ENCODE data around the gene TMEM87B.
"Not testable (repeated sequence)": the region's sequence is repeated elsewhere in the genome, so short reads cannot be mapped to it uniquely, and the experiment has no call there.

The TMEM87B gene

DNA sequence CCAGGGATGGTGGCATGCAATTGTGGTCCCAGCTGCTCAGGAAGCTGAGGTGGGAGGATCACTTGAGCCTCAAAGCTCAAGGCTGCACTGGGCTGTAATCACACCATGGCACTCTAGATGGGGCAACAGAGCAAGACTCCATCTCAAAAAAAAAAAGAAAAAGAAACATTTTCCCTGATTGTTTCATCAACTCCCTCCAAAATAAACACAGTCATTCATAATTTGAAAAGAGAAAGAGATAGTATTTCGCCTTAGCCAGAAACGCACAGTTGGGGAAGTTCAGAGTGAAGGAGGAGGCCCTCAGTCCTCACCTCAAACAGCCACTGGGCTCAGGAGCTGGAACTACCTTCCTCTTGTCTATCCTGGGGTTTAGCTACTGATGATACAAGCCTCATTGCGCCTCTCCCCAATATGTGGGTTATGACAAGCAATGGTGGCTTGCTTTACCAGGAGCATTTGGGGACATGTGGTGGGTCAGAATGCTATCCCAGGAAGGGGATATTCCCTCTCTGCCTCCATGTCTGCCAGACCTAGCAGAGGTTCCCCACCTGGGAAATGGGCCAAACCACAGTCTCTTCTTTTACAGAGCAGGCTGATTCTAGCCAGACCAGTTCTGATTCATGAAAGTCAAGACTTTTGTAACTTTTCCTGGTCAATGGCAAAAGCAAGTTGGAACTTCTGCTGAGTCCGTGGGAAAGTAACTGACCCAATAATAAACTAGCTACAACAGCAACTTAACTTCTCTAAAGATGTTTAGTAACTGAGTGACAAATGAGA, 22.2 kb upstream of the TMEM87B start:
- DNase-seq (ENCODE audit: low spot score), result peak; percentile 82

DNA sequence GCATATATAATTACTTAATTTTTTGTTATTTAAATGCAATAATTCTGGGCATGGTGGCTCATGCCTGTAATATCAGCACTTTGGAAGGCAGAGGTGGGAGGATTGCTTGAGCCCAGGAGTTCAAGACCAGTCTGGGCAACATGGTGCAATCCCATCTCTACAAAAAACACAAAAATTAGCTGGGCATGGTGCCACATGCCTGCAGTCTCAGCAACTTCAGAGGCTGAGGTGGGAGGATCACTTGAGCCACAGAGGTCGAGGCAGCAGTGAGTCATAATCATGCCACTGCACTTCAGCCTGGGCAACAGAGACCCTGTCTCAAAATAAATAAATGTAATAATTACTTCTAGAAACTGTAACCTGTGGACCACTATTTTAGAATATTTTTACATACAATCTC, 21.5 kb upstream of the TMEM87B start:
- DNase-seq (ENCODE audit: low spot score), result peak; percentile 18

DNA sequence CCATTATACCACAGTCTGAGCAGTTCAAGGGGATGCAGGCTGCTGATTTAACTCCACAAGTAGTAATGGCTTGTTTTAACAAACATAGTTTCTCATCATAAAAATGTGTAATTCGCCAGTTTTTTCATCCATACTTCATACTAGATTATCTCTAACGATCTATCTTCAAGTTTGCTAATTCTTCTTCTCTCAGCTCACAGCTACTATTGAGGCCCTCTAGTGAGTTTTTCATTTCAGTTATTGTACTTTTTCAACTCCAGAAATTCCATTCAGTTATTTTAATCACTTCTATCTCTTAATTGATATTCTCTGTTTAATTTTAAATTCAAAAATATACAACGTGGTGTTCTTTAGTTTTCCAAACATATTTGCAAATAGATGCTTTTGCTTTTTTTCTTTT, 20.1 kb upstream of the TMEM87B start:
- no peak for DNase-seq (ENCODE audit: low spot score)

DNA sequence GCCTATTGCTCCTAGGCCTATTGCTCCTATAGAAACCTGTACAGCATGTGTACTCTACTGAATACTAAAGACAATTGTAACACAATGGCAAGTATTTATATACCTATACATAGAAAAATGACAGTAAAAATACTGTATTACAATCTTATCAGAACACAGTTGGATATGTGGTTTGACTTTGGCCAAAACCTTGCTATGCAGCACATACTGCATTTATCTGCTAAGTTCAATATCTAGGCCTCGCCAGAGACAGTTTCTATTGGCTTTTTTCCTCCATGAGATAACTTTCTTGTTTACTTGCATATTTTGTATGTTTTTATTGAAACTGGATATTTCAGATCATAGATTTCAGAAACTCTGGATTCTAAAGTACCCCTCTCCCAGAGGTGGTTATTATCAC, 19.3 kb upstream of the TMEM87B start:
- DNase-seq (ENCODE audit: low spot score), result no peak

DNA sequence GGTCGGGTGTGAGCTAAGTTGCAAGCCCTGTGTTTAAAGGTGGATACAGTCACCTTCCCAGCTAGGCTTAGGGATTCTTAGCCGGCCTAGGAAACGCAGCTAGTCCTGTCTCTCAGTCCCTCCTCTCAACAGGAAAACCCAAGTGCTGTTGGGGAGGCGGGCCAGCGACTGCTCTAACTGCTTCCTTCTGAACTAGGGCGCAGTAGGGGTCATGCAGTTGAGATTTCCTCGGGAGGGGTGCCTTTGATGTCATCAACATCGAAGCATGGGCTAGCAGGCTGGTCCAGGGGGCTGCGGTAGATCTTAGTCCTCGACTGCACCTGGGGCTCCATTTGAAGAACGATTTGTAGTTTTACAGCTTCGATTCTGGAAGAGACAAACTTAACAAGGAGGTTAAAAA, 15.5 kb upstream of the TMEM87B start:
- DNase-seq (ENCODE audit: low spot score), result not testable (repeated sequence)

DNA sequence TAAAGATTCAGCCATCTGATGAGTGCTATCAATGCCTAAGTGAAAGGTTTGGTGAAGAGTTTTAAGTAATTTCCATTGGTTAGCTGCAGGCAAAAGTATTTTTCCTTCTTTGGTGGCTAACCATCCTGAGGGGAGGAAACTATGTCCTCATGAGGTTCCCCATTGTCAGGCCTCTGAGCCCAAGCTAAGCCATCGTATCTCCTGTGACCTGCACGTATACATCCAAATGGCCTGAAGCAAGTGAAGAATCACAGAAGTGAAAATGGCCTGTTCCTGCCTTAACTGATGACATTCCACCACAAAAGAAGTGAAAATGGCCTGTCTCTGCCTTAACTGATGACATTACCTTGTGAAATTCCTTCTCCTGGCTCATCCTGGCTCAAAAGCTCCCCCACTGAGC, 15.0 kb upstream of the TMEM87B start:
- DNase-seq (ENCODE audit: low spot score), result not testable (repeated sequence)

DNA sequence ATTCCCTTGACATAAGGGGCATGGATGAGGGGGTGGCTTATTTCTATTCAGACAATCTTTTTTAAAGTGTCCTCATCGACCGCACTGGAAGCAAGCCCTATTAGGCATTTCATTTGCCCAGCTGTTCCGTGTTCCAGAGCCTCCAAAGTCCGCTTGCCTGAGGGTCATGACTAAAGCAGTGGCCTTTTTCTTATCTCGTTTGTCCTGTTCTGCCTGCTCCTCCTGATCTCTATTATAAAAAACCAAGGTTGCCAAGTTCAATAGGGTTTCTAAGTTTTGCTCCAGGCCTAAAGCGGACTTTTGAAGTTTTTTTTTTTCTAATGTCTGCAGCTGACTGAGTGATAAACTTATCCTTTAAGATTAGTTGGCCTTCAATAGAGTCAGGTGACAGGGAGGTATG, 13.6 kb upstream of the TMEM87B start:
- not testable (repeated sequence) for DNase-seq (ENCODE audit: low spot score)

DNA sequence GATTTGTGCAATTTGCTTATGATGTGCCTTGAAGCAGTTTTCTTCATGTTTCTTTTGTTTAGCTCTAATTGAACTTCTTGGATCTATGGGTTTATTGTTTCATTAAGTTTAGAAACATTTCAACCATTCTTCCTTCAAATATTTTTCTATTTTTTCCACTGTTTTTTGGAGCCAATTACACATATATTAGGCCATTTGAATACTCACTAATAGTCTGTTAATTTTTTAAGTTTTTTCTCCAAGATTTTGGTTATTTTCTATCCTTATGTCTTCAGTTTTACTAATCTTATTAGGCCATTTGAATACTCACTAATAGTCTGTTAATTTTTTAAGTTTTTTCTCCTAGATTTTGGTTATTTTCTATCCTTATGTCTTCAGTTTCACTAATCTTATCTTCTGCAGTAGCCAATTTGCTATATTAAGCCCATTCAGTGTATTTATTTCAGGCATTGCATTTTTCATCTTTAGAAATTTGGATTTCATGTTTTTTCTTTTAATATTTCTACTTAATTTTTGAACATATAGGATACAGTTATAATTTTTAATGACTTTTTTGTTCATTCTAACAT, 9.5 kb upstream of the TMEM87B start:
- no peak for DNase-seq (ENCODE audit: low spot score)

DNA sequence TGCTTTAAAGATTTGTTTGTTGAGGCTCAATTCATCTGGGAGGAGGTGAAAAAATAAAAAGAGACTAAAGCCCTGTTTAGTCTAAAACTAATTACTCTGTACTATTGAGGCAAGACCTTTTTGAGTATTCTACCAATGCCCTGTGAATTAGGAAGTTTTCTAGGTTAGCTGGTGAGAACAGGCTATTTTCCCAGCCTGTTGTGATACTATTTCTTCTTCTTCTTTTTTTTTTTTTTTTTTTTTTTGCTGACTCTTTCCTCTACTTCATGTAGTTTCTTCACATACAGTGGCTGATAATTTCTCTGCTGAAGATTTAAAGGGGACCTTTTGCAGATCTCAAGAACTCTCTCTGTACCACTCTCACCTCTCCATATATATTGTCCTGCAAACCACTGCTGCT, 8.8 kb upstream of the TMEM87B start:
- DNase-seq (ENCODE audit: low spot score), result no peak

DNA sequence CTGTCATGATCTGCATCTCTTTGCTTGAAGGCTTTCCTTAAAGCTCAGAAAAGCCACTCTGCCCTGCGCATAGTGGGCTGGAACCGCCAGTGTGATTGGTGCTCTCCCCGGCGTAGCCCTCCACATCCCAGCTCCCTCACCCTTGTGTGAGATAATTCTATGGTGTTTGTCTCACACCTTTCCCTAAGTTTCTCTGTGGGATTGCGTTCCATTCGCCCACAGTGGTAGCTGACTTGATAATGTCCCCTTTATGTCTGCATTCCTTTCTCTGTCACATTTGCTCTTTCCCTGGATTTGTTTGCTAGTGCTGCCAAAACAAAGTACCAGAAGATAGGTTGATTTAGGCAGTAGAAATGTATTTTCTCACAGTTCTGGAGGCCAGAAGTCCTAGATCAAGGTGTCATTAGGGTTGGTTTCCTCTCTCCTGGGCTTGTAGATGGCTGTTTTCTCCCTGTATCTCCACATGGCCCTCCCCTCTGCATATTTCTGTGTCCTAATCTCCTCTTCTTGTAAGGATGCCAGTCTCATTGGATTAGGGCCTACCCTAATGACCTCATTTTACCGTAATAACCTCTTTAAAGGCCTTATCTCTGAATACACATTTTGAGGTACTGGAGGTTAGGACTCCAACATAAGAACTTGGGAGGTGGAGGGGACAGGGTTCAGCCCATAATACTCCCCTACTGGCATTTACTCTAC, 7.4 kb upstream of the TMEM87B start:
- DNase-seq (ENCODE audit: low spot score), result no peak

DNA sequence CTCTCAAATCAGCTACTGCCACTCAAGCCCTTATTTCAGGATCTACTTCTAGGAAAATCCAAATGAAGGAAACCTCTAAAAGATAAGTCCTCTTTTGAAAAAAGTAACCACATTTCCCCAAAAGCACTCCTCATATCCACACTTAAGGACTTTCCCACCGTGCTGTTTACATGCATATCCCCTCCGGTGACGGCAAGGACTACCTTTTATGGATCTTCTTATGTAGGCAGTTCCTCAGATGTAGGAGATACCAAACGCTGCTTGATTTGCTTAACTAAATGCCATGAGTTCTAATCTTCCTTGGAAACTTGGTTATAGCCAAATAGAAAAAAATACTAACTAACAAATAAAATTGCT, 6.9 kb upstream of the TMEM87B start:
- DNase-seq (ENCODE audit: low spot score), result no peak

DNA sequence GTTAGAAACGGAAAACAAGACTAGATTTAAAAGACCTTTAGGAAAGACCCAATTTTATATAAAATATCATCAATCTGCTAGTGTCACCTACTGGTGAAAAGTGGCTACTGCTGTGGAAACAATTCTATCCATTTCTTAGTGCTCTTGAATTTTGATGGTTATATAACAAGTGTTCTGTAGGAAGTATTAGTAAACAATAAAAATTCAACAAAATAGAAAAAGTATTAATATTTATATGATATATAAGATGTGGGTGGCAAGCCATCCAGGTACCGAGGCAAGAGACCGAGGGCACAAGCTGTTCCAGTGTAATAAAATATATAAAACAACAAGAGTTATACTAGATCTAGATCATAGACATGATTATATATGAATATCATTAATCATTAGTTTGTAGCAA, 6.2 kb upstream of the TMEM87B start:
- DNase-seq (ENCODE audit: low spot score), result peak; percentile 88

DNA sequence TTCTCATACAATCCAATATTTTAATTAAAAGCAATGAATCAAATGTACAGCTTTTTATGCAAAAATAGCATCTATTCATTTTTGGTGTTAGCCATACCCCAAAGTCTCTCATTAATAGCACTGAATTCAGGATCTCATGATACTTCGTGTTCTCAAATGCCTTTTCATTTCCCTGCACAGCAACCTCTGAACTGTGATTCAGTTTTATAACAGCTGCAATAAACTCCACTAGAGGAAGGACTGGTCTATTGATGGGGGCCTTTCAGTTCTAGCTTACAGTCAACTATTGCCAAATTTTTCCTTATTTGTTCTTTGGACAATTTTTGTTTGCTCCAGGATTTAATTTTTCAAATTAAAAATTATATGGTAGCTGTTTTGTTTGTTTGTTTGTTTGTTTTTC, 4.8 kb upstream of the TMEM87B start:
- DNase-seq (ENCODE audit: low spot score), result no peak

DNA sequence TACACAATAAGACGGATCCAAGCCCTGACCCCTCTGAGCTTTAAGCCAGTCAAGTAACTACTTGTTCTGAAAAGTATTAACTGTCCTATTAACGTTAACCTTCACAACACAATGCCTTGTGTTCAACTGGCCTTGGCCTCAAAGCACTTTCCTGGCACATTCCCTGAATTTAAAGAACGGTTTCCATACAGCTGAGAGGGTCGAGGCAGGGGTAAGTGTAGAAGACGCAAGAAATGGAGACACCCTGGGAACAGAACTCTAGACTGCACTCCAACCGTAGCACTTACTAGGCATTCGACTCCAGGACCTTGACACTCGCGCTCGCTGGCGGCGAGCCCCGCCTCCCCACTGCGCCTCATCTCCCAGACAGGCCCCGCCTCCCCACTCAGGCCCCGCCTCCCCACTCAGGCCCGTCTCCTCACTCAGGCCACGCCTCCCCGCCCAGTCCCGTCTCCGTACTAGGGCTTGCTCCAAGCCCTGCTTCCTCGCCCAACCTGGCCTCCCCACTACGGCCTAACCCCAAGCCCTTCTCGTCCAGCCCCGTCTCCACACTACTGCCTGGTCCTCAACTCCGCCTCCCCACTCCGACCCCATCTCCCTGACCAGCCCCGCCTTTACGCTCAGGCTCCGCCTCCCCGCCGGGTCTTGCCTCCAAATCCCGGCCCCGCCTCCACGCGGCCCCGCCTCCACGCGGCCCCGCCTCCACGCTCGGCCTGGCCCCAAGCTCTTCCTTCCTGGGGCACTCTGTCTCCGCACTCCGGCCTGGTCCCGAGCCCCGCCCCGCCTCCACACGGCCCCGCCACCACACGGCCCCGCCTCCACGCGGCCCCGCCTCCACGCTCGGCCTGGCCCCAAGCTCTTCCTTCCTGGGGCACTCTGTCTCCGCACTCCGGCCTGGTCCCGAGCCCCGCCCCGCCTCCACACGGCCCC, 887 bp upstream of the TMEM87B start:
- DNase-seq (ENCODE audit: low spot score), result peak; percentile 94

DNA sequence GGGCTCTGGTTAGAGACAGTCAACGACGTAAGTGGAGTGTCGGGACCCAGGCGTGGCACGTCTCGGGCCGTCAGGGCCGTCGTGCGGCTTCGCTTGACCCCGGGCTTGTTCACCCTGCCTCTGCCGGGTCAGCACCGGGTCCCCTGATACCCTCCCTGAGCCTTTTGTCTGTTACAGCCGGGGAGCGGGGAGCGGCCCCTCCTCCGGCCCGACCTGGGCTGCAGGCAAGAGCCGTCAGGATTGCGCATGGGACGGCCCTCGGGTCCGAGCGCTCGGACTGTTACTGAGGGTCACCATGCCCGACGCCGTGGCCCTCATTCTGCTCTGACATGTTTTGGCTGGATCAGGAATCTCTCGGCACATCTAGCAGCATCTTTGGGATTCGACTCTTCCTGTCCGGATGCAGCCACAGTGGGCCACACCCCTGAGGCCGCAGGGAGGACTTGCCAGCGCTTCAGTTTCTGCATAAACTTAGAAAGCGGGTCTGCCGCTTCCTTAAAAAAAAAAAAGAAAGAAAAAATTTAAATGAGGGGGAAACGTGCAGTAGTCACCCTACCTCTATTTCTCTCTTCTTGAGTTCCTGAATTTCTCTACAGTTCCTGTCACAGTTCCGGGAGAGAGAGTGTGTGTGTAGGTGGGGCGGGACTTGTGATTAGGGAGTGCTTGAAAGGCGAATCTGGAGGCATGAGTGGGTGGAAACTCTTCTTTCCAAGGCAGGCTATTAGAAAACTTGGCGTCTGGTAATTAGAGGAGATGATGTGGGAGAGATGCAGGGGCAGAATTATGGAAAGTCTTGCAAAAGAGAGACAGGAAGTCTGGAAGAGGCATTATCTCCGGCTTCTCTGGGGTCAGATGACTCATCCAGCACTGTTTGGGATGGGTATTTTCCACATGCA, 909 bp downstream of the TMEM87B start:
- DNase-seq (ENCODE audit: low spot score), result peak; percentile 70

DNA sequence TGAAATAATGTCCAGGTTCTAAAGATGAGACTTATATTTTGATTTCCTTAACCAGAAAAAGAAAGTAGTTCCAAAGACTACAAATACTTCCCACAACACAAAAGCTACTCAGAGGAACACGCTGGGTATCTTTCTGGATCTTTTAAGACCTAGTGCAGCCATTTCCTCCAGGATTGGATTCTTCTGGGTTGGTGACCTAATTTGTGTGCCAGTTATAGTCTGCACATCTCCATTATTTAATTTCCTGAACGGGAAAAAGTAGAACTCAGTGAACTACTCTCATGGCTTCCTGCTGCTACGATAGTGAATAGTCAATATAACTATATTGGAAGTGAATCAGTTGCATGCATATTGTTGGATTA, 1.5 kb downstream of the TMEM87B start:
- no peak for DNase-seq (ENCODE audit: low spot score)

DNA sequence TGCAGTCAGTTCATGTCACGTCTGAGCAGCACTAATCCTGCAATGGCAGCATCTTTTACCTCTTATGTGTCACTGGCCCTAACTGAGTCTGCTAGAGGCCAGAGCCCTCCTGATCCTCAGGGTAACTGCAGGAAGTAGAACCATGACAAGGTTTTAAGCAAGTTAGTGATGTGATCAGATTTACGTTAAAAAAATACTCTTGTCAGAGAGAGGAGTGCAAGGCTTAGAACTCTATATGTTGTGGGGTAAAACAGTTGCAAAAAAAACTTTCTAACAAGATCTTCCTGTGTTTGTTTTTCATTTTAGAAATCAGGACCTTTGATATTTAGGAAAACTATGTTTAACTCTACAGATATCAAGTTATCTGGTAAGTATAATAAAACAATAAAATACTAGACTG, 4.6 kb downstream of the TMEM87B start:
- no peak for DNase-seq (ENCODE audit: low spot score)

DNA sequence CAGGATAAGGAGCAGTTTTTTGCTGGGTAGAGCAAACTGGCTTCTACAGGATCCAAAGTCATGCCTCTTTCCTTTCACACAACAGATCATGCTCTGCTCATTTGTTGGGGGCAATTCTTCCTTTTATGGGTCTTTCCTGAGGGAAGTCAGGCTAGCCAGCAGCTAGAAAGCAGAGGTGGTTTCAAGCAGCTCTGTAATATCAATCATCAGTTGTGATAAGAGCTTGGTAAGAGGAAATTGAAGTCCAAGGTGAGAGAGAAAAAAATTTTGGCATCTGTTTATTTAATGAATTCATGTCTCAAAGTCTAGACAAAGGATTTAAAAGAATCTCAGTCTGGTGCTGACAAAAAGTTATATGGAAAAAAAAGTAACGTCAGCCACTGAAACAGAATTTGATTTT, 6.2 kb downstream of the TMEM87B start:
- no peak for DNase-seq (ENCODE audit: low spot score)

DNA sequence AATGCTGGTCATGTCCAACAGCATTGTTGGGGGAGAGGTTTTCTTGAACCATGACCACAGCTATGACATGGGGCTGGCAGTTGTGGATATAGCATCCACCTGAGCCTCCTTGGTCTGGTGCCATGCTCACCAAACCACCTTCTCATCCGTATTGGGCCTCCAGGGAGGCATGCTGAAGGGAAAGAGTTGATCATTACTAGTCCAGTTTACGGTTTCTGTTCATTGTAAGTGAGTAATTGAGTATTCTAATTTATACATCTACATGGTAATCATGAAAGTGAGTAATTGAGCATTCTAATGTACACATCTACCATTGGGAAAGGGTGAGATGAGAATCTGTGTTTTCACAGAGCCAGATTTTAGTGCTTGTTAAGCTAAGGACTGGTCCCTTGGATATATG, 6.8 kb downstream of the TMEM87B start:
- DNase-seq (ENCODE audit: low spot score), result no peak

DNA sequence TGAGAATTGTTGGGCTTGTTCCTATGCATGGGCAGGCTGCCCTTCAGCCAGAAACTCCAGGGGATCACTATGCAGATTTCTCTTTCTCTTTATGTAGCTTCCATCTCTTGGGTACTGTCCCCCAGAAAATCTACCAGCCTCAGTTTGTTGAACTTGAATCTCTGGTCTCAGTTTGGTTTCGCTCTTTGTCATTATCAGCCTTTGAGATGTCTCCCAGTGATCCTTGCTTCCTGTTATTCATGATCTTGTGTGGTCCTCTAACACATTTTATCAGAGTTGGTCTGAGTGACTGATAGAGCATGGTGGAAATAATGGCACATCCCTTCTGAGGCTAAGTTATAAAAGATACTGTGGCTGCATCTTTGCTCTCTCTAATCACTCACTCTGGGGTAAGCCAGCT, 7.8 kb downstream of the TMEM87B start:
- DNase-seq (ENCODE audit: low spot score), result no peak

DNA sequence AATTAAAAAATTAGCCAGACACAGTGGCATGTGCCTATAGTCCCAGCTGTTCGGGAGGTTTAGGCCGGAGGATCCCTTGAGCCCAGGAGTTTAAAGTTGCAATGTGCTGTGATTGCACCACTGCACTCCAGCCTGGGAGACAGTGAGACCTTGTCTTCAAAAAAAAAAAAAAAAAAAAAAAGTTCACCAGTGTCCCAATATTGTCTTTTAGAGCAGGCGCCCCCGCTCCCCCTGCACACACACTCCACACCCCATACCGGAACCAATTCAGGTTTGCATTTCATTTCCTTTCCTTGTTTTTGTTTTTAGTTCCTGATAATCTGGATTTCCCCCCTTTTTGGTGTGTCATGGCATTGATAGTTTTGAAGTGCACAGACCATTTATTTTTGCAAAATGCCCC, 10.4 kb downstream of the TMEM87B start:
- DNase-seq (ENCODE audit: low spot score), result no peak
